MM.1S (cell line): ENCODE results near the gene VSIG4.

Experiments used
- EZH2 ChIP-seq: fragments of 300-600 bp; sonication (generic); optimal IDR thresholded peaks from 2 replicates; pipeline ENCODE3; 2017; ENCODE audit warnings: low read depth, mild to moderate bottlenecking, antibody characterized with exemption, low read length, mixed read lengths
- EZH2phosphoT487 ChIP-seq: fragments of 300-600 bp; sonication (generic); IDR thresholded peaks from 2 replicates; pipeline ENCODE4 v1.6.1; 2018; ENCODE audit warnings: antibody characterized with exemption, low read length
- TF ChIP-seq, protein P1 (sequence below): fragments of 300-600 bp; sonication (generic); IDR thresholded peaks from 2 replicates; pipeline ENCODE4 v1.5.1; 2016; ENCODE audit warnings: antibody characterized with exemption, low read length, mixed read lengths

- TF ChIP-seq, protein P1, sequence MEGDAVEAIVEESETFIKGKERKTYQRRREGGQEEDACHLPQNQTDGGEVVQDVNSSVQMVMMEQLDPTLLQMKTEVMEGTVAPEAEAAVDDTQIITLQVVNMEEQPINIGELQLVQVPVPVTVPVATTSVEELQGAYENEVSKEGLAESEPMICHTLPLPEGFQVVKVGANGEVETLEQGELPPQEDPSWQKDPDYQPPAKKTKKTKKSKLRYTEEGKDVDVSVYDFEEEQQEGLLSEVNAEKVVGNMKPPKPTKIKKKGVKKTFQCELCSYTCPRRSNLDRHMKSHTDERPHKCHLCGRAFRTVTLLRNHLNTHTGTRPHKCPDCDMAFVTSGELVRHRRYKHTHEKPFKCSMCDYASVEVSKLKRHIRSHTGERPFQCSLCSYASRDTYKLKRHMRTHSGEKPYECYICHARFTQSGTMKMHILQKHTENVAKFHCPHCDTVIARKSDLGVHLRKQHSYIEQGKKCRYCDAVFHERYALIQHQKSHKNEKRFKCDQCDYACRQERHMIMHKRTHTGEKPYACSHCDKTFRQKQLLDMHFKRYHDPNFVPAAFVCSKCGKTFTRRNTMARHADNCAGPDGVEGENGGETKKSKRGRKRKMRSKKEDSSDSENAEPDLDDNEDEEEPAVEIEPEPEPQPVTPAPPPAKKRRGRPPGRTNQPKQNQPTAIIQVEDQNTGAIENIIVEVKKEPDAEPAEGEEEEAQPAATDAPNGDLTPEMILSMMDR, result no peak
- TF ChIP-seq EZH2 (no peak), EZH2phosphoT487 (no peak)
Observed at GRCh38 chrX:66023385-66024091, 16.3 kb downstream of the VSIG4 start.
